ENCODE data around the gene PTPRN2. TPM values are rescaled to one million over a fixed set of nuclear protein-coding genes. Genes with fewer than 3 reads are reported as not detected.

The PTPRN2 gene
- total RNA-seq, 1 donor from 2014 or later: 32.2 TPM

- TF ChIP-seq CTCF (conservative IDR thresholded peaks at IDR 0.05): no peak
- Mint-ChIP-seq H3K27ac (ENCODE audit: unreplicated experiment) (no peak overlapping the region), H3K9me3 (no peaks in the 10 kb centered on the region), H3K36me3 (ENCODE audit: low read depth) (no peaks in the 10 kb centered on the region), H3K4me3 (no peak overlapping the region), H3K27me3 (ENCODE audit: low read depth) (no peaks in the 10 kb centered on the region), H3K4me1 (peaks cover 13% of the 10 kb centered on the region)
- DNase-seq (ENCODE audit: low read depth, low spot score): no peak
These were observed 833.8 kb downstream of the PTPRN2 start for GRCh38 chr7:157753713-157754415.

GRCh38 chr7:157752832-157753291 lies 834.8 kb downstream of the PTPRN2 start:
- Mint-ChIP-seq H3K27ac (ENCODE audit: unreplicated experiment) (peak overlapping the region; percentile 47), H3K27me3 (ENCODE audit: low read depth) (no peaks in the 10 kb centered on the region), H3K9me3 (no peaks in the 10 kb centered on the region), H3K4me1 (peaks cover 13% of the 10 kb centered on the region), H3K36me3 (ENCODE audit: low read depth) (no peaks in the 10 kb centered on the region), H3K4me3 (no peak overlapping the region)
- DNase-seq (ENCODE audit: low read depth, low spot score): no peak
- TF ChIP-seq CTCF (conservative IDR thresholded peaks at IDR 0.05): no peak

GRCh38 chr7:157751951-157752673 lies 835.5 kb downstream of the PTPRN2 start:
- no peak overlapping the region for H3K27ac Mint-ChIP-seq (ENCODE audit: unreplicated experiment)
- H3K4me1 Mint-ChIP-seq: peaks cover 13% of the 10 kb centered on the region
- DNase-seq (ENCODE audit: low read depth, low spot score): no peak
- TF ChIP-seq CTCF (conservative IDR thresholded peaks at IDR 0.05): no peak
- H3K36me3 Mint-ChIP-seq (ENCODE audit: low read depth): no peaks in the 10 kb centered on the region
- H3K9me3 Mint-ChIP-seq: no peaks in the 10 kb centered on the region
- H3K27me3 Mint-ChIP-seq (ENCODE audit: low read depth): no peaks in the 10 kb centered on the region
- no peak overlapping the region for H3K4me3 Mint-ChIP-seq

- no peak overlapping the region for H3K4me3 Mint-ChIP-seq
- H3K27ac Mint-ChIP-seq (ENCODE audit: unreplicated experiment): peak overlapping the region; percentile 40
- TF ChIP-seq CTCF (conservative IDR thresholded peaks at IDR 0.05): no peak
- peaks cover 13% of the 10 kb centered on the region for H3K4me1 Mint-ChIP-seq
- H3K36me3 Mint-ChIP-seq (ENCODE audit: low read depth): no peaks in the 10 kb centered on the region
- H3K27me3 Mint-ChIP-seq (ENCODE audit: low read depth): no peaks in the 10 kb centered on the region
- DNase-seq (ENCODE audit: low read depth, low spot score): no peak
- H3K9me3 Mint-ChIP-seq: no peaks in the 10 kb centered on the region
These were observed 836.2 kb downstream of the PTPRN2 start for GRCh38 chr7:157751406-157751805.

- DNase-seq (ENCODE audit: low read depth, low spot score): no peak
- Mint-ChIP-seq H3K9me3 (no peaks in the 10 kb centered on the region), H3K27ac (ENCODE audit: unreplicated experiment) (no peak overlapping the region), H3K27me3 (ENCODE audit: low read depth) (no peaks in the 10 kb centered on the region), H3K4me3 (no peak overlapping the region), H3K36me3 (ENCODE audit: low read depth) (no peaks in the 10 kb centered on the region), H3K4me1 (peaks cover 13% of the 10 kb centered on the region)
- TF ChIP-seq CTCF (conservative IDR thresholded peaks at IDR 0.05): no peak
These were observed 837.3 kb downstream of the PTPRN2 start for GRCh38 chr7:157750291-157750690.
